GM12891 (cell line): ENCODE data around the gene ZNF562.

ENCODE experiments used
- DNase-seq: peaks from one replicate; pipeline ENCODE4 v3.0.0; 2011; ENCODE audit warnings: low spot score; ENCODE audit not compliant: insufficient read length
- FAIRE-seq: peaks from 2 replicates; lab custom pipeline; 2011; peaks lifted over from hg19 to GRCh38; lab: Jason Lieb, UNC
- PAX5 ChIP-seq: IDR thresholded peaks from 2 replicates; pipeline ENCODE4 v1.6.1; 2011; ENCODE audit warnings: low read length, moderate library complexity, mild to moderate bottlenecking; ENCODE audit not compliant: insufficient read depth, severe bottlenecking
- POLR2A ChIP-seq: IDR thresholded peaks from 2 replicates; pipeline ENCODE4 v1.6.1; 2011; ENCODE audit warnings: low read depth, low read length, control low read depth
- POLR2AphosphoS5 ChIP-seq: IDR thresholded peaks from 2 replicates; pipeline ENCODE4 v1.6.1; 2011; ENCODE audit warnings: low read depth, low read length, control low read depth
- POU2F2 ChIP-seq: IDR thresholded peaks from 2 replicates; pipeline ENCODE4 v1.6.1; 2011; ENCODE audit warnings: low read depth, mild to moderate bottlenecking, control low read depth, low read length, moderate library complexity
- SPI1 ChIP-seq: IDR thresholded peaks from 2 replicates; pipeline ENCODE4 v1.6.1; 2011; ENCODE audit warnings: low read depth, low read length, control low read depth
- TAF1 ChIP-seq: IDR thresholded peaks from 2 replicates; pipeline ENCODE4 v1.6.1; 2011; ENCODE audit warnings: low read depth, low read length, control low read depth

ZNF562 gene

DNA sequence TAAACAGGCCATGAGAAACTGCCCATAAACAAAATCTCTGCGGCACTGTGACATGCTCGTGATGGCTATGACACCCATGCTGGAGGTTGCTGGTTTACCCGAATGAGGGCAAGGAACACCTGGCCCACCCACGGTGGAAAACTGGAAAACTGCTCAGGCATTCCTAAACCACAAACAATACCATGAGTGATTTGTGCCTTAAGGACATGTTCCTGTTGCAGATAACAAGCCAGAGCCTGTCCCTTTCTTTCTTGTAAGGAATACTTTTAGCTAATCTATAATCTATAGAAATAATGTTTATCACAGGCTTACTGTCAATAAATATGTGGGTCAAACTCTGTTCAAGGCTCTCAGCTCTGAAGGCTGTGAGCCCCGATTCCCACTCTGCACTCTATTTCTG, 66.0 kb downstream of the ZNF562 start:
- TF ChIP-seq POLR2AphosphoS5, result no peak
- TF ChIP-seq PAX5, result no peak
- no peak for TF ChIP-seq TAF1
- no peak for TF ChIP-seq POLR2A
- no peak for TF ChIP-seq SPI1
- no peak for TF ChIP-seq POU2F2
- no peak for FAIRE-seq

DNA sequence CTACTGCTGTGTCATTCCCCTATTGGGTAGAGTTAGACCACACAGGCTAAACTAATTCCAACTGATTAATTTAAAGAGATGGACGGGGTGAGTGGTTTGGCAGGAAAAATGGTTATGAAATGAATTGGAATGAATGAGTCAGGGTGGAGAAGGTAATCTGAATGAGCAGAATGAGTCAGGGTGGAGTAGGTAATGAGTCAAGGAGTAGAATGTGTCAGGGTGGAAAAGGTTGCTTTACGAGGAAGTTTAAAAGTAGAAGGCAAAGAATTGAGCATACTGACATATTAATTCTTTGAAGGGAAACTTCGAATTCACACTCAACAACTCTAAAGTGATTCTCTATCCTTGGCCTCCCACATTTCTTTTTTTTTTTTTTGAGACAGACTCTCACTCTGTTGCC, 77.9 kb downstream of the ZNF562 start:
- FAIRE-seq (no peak), DNase-seq (no peak)
- no peak for TF ChIP-seq SPI1
- TF ChIP-seq TAF1, result no peak
- no peak for TF ChIP-seq POLR2A
- no peak for TF ChIP-seq POU2F2
- no peak for TF ChIP-seq POLR2AphosphoS5
- TF ChIP-seq PAX5, result no peak

More for the DNA sequence above, 66.0 kb downstream of the ZNF562 start:
- DNase-seq, result no peak
